GM12878 (cell line): ENCODE data around the gene PPP4R3B.

Experiments
- ASH2L ChIP-seq: fragments of 300-600, 200-600 bp; sonication (generic); IDR thresholded peaks from 2 replicates; pipeline ENCODE4 v1.6.1; 2017; ENCODE audit warnings: low read depth, mild to moderate bottlenecking, borderline replicate concordance
- CBFB ChIP-seq: IDR thresholded peaks from 2 replicates; pipeline ENCODE4 v1.6.1; 2016; ENCODE audit warnings: antibody characterized with exemption, low read depth
- CBX5 ChIP-seq: sonication (generic); IDR thresholded peaks from 2 replicates; pipeline ENCODE4 v1.6.1; 2016; ENCODE audit warnings: low read depth, moderate library complexity, mild to moderate bottlenecking, inconsistent platforms
- CTCF ChIP-seq, 3 experiments: IDR thresholded peaks in 2 of 3; conservative IDR thresholded peaks in 1 of 3; 2 replicates each; pipeline ENCODE4 v1.5.1; 2011; ENCODE audit warnings: low read depth in 3 of 3, low read length in 3 of 3, mild to moderate bottlenecking in 3 of 3, control low read depth in 2 of 3, moderate library complexity in 2 of 3, inconsistent platforms in 1 of 3, mixed read lengths in 1 of 3; ENCODE audit not compliant: control insufficient read depth in 2 of 3, insufficient read depth in 1 of 3; ENCODE audit errors: extremely low read depth in 1 of 3
- EZH2 ChIP-seq: IDR thresholded peaks from 2 replicates; pipeline ENCODE4 v1.6.1; 2012; ENCODE audit warnings: low read depth, mild to moderate bottlenecking, control low read depth, inconsistent platforms, low read length, borderline replicate concordance; ENCODE audit not compliant: control insufficient read depth
- FOXM1 ChIP-seq: IDR thresholded peaks from 2 replicates; pipeline ENCODE4 v1.6.1; 2012; ENCODE audit warnings: low read depth, mild to moderate bottlenecking, inconsistent platforms, low read length, moderate library complexity
- IKZF1 ChIP-seq: fragments of 450-650 bp; conservative IDR thresholded peaks from 2 replicates; pipeline ENCODE4 v1.6.1; 2017; ENCODE audit warnings: antibody characterized with exemption, mild to moderate bottlenecking
- PBX3 ChIP-seq: IDR thresholded peaks from 2 replicates; pipeline ENCODE4 v1.6.1; 2011; ENCODE audit warnings: mild to moderate bottlenecking, low read depth, low read length, moderate library complexity; ENCODE audit not compliant: insufficient replicate concordance
- RAD51 ChIP-seq: fragments of 450-650 bp; IDR thresholded peaks from 2 replicates; pipeline ENCODE4 v1.6.1; 2016; ENCODE audit warnings: moderate library complexity, mild to moderate bottlenecking, inconsistent platforms
- SUZ12 ChIP-seq: fragments of 200-600 bp; sonication (generic); IDR thresholded peaks from one replicate; pipeline ENCODE4 v1.6.1; 2018; ENCODE audit warnings: antibody characterized with exemption, mild to moderate bottlenecking; ENCODE audit not compliant: unreplicated experiment
- ZZZ3 ChIP-seq: IDR thresholded peaks from 2 replicates; pipeline ENCODE4 v1.6.1; 2011; ENCODE audit warnings: low read depth; ENCODE audit not compliant: control insufficient read depth, insufficient read length

DNA sequence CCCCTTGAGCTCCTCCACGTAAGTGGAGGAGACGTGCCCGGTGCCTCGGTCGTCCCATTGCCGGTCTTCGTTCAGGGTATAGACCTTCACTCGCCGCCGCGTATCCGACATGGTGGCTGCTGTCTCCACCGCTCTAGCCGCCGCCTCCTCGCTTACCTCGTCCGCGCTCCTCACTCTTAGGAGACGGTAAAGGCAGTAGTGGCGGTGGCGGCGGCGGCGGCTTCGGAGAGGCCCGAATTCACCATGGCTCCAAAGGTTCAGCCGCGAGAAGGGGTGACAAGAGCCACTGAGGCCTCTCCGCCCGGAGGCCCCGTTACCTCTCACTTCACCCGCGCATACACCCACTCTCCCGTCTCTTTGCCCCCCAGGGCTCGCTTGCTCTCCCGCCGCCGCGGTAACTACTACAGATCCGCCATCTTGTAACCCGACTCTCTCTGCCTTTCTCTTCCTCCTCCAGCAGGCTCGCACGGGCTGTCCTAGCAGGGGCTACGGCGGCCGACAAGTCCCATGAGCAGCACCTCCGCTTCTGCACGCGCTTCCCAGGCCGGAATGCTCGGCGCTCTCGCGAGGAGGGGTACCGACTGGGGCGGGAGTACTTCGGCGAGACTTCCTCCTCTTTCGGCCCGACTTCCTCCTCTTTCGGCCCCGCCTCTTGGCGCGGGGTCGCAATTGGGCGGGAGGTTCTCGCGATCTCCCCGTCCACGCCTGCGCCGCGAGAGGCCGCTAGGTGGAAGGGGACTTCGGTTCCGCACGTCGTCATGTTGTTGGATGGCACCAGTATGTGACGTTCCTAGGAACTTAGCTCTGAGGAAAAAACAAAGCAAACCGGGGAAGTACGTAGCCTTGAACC, at the start of gene PPP4R3B:
- TF ChIP-seq SUZ12 (no peak), CBFB (peak; percentile 100), ZZZ3 (no peak), FOXM1 (no peak; the same call in 1 of the 2 replicates), RAD51 (no peak), PBX3 (no peak), IKZF1 (peak; percentile 93), EZH2 (no peak), CTCF (IDR thresholded peaks at IDR 0.05 in 2 of 3, conservative IDR thresholded peaks at IDR 0.05 in 1 of 3; ENCODE audit: control insufficient read depth in 2 of 3, extremely low read depth in 1 of 3, insufficient read depth in 1 of 3, low read depth in 3 of 3, low read length in 3 of 3) (peak; percentile 32 to 33 (median 32); a peak in 4 of 6 replicates), CBX5 (peak; percentile 81; the same call in 1 of the 2 replicates), ASH2L (no peak)
